Measurements from ENCODE around the gene CPNE1.
"Not testable (repeated sequence)": the region's sequence is repeated elsewhere in the genome, so short reads cannot be mapped to it uniquely, and the experiment has no call there.

Gene CPNE1

GRCh38 chr20:35664466-35665206, at the start of gene CPNE1, which contains the start of gene RBM12:
TSS of gene CPNE1 (minus strand) at chr20:35664900. CDS start at chr20:35632923, 31,977 bp downstream.
TSS of gene RBM12 (minus strand) at chr20:35664900. CDS start at chr20:35655322, 9,578 bp downstream.
- FAIRE-seq = no peak

- FAIRE-seq = no peak
Measured at GRCh38 chr20:35714127-35714526, 49.4 kb upstream of the CPNE1 start.

- not testable (repeated sequence) for FAIRE-seq
Measured at GRCh38 chr20:35713120-35713519, 48.4 kb upstream of the CPNE1 start.

- FAIRE-seq = no peak
Measured at GRCh38 chr20:35711588-35712209, 47.0 kb upstream of the CPNE1 start.

GRCh38 chr20:35710884-35711587, 46.3 kb upstream of the CPNE1 start:
- no peak for FAIRE-seq

- no peak for FAIRE-seq
Measured at GRCh38 chr20:35710039-35710438, 45.3 kb upstream of the CPNE1 start.

- FAIRE-seq = no peak
Measured at GRCh38 chr20:35709259-35709658, 44.6 kb upstream of the CPNE1 start.

- FAIRE-seq = no peak
Measured at GRCh38 chr20:35708502-35708901, 43.8 kb upstream of the CPNE1 start.

- not testable (repeated sequence) for FAIRE-seq
Measured at GRCh38 chr20:35706591-35707529, 42.2 kb upstream of the CPNE1 start.

GRCh38 chr20:35705894-35706293, 41.2 kb upstream of the CPNE1 start:
- FAIRE-seq = not testable (repeated sequence)

GRCh38 chr20:35704514-35705261, 40.0 kb upstream of the CPNE1 start:
- FAIRE-seq = no peak

- FAIRE-seq = no peak
Measured at GRCh38 chr20:35702824-35703695, 38.4 kb upstream of the CPNE1 start.

- no peak for FAIRE-seq
Measured at GRCh38 chr20:35702051-35702823, 37.5 kb upstream of the CPNE1 start.

- no peak for FAIRE-seq
Measured at GRCh38 chr20:35700625-35701148, 36.0 kb upstream of the CPNE1 start.

GRCh38 chr20:35699957-35700624, 35.4 kb upstream of the CPNE1 start:
- FAIRE-seq = no peak

GRCh38 chr20:35699127-35699956, 34.6 kb upstream of the CPNE1 start, which contains the start of the genes NFS1 and ROMO1:
TSS of gene NFS1 (minus strand) at chr20:35699352. CDS start at chr20:35699288, 64 bp downstream.
TSS of gene ROMO1 (plus strand) at chr20:35699405. CDS start at chr20:35699633, 228 bp downstream.
- FAIRE-seq = no peak

- FAIRE-seq = no peak
Measured at GRCh38 chr20:35698298-35699126, 33.8 kb upstream of the CPNE1 start.

Data from endometrium (tissue), 2 donors.